Gastroesophageal sphincter (tissue), 4 donors: Measurements from ENCODE around the gene LIPG. TPM values are rescaled to one million over a fixed set of nuclear protein-coding genes. Genes with fewer than 3 reads are reported as not detected.
"Not testable (repeated sequence)": the region's sequence is repeated elsewhere in the genome, so short reads cannot be mapped to it uniquely, and the experiment has no call there.

Experiments
- ATAC-seq: fragments of 150-250 bp; one replicate; pipeline ENCODE4 v1.9.1; 2016; ENCODE audit warnings: mild to moderate bottlenecking, moderate library complexity
- H3K27ac ChIP-seq, 4 donors: fragments of 200-600 bp; sonication (generic) in 3 of 4; 1 replicate in 3 of 4; 2 replicates in 1 of 4; pipeline ENCODE4 v1.5.1; 2016 to 2019
- H3K27me3 ChIP-seq: fragments of 200-600 bp; sonication (generic); one replicate; pipeline ENCODE4 v1.5.1; 2019
- H3K36me3 ChIP-seq, 2 donors: fragments of 200-600 bp; sonication (generic); one replicate each; pipeline ENCODE4 v1.5.1; 2019; ENCODE audit warnings: control low read depth in 1 of 2
- H3K4me1 ChIP-seq, 3 donors: fragments of 200-600 bp; sonication (generic); 1 replicate in 2 of 3; 2 replicates in 1 of 3; pipeline ENCODE4 v1.5.1; 2016 to 2019; ENCODE audit warnings: control low read depth in 2 of 3
- H3K4me3 ChIP-seq, 2 donors: fragments of 200-600 bp; sonication (generic); one replicate each; pipeline ENCODE4 v1.5.1; 2019; ENCODE audit warnings: mild to moderate bottlenecking in 1 of 2, moderate library complexity in 1 of 2
- H3K9me3 ChIP-seq, 3 donors: fragments of 200-600 bp; sonication (generic); one replicate each; pipeline ENCODE4 v1.5.1; 2017 to 2019; ENCODE audit warnings: control low read depth in 2 of 3
- EP300 ChIP-seq: sonication (generic); formaldehyde crosslinking; IDR thresholded peaks from one replicate; pipeline ENCODE4 v1.6.1; 2017; ENCODE audit warnings: antibody characterized with exemption, mild to moderate bottlenecking
- POLR2A ChIP-seq, 2 donors: fragments of 450-650 bp; IDR thresholded peaks; one replicate each; pipeline ENCODE4 v1.6.1; 2017; ENCODE audit warnings: antibody characterized with exemption in 2 of 2, mild to moderate bottlenecking in 2 of 2, moderate library complexity in 1 of 2
- POLR2AphosphoS5 ChIP-seq: sonication (generic); formaldehyde crosslinking; IDR thresholded peaks from one replicate; pipeline ENCODE4 v1.6.1; 2017; ENCODE audit warnings: antibody characterized with exemption
- WGBS, 2 donors: methylation state at CpG; one replicate each; pipeline ENCODE4 v1.1.5; 2018; ENCODE audit warnings: low coverage in 1 of 2; 5-methylcytosine and 5-hydroxymethylcytosine counted together
- total RNA-seq, 4 donors: library from RNA; depleted of rRNA; stranded (reverse); fragments of >200 nt; gene quantifications; one replicate each; pipeline ENCODE4 v1.1.0, GENCODE V29; 2016
- TF ChIP-seq, protein P1 (sequence below), 4 experiments: fragments of 200-600 bp in 2 of 4; fragments of 450-650 bp in 2 of 4; sonication (generic) in 1 of 4; IDR thresholded peaks; one replicate each; pipeline ENCODE4 v1.5.1; 2017 to 2019; ENCODE audit warnings: antibody characterized with exemption in 4 of 4, mild to moderate bottlenecking in 2 of 4, moderate library complexity in 2 of 4

Gene LIPG
- total RNA-seq, 4 donors from 2014 or later = 0.12 to 12.4 (median 0.46) TPM

- H3K4me1 ChIP-seq = peaks cover 0 to 5% (median 4%) of the 10 kb centered on the region in 3 donors
- peaks cover 34% of the 10 kb centered on the region for H3K27me3 ChIP-seq
- 81 to 90% methylated on average over 4 of the region's 4 CpGs for WGBS, 2 donors
- no peak for TF ChIP-seq POLR2A (IDR thresholded peaks at IDR 0.05)
- no peak for TF ChIP-seq POLR2AphosphoS5
- TF ChIP-seq EP300 = no peak
- TF ChIP-seq, protein P1, sequence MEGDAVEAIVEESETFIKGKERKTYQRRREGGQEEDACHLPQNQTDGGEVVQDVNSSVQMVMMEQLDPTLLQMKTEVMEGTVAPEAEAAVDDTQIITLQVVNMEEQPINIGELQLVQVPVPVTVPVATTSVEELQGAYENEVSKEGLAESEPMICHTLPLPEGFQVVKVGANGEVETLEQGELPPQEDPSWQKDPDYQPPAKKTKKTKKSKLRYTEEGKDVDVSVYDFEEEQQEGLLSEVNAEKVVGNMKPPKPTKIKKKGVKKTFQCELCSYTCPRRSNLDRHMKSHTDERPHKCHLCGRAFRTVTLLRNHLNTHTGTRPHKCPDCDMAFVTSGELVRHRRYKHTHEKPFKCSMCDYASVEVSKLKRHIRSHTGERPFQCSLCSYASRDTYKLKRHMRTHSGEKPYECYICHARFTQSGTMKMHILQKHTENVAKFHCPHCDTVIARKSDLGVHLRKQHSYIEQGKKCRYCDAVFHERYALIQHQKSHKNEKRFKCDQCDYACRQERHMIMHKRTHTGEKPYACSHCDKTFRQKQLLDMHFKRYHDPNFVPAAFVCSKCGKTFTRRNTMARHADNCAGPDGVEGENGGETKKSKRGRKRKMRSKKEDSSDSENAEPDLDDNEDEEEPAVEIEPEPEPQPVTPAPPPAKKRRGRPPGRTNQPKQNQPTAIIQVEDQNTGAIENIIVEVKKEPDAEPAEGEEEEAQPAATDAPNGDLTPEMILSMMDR (IDR thresholded peaks at IDR 0.05) = no peak
- no peaks in the 10 kb centered on the region for H3K9me3 ChIP-seq
- H3K4me3 ChIP-seq = no peak overlapping the region
- no peaks in the 10 kb centered on the region for H3K36me3 ChIP-seq
- no peak overlapping the region for H3K27ac ChIP-seq
- ATAC-seq = no peak
These were observed 6.2 kb upstream of the LIPG start for GRCh38 chr18:49555641-49556040.

DNA sequence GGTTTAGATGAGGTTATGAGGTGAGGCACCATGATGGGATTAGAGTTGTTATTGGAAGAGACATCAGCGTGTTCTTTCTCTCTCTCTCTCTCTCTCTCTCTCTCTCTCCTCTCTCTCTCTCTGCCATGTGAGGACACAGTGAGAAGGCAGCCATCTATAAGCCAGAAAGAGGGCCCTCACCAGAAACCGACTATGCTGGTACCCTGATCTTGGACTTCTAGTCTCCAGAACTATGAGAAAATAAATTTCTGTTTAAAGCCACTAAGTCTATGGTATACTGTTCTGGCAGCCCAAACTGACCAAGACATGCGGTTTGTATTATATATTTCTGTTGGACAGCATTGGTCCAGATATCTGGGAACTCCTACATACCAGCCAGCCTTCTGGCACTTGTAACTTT lies 3.5 kb upstream of the LIPG start:
- WGBS, 2 donors = 59 to 84% methylated on average over 3 of the region's 3 CpGs
- TF ChIP-seq, protein P1 (IDR thresholded peaks at IDR 0.05) = no peak
- no peak for TF ChIP-seq POLR2AphosphoS5
- TF ChIP-seq POLR2A (IDR thresholded peaks at IDR 0.05) = no peak
- TF ChIP-seq EP300 = no peak
- Histone ChIP-seq H3K9me3 (no peaks in the 10 kb centered on the region), H3K36me3 (no peaks in the 10 kb centered on the region), H3K4me1 (peaks cover 0 to 33% (median 24%) of the 10 kb centered on the region in 3 donors), H3K27ac (no peak overlapping the region), H3K4me3 (no peak overlapping the region), H3K27me3 (peaks cover 56% of the 10 kb centered on the region)
- no peak for ATAC-seq

GRCh38 chr18:49559326-49559931 lies 2.4 kb upstream of the LIPG start:
- WGBS, 2 donors = 75 to 79% methylated on average over 13 to 16 of the region's 16 CpGs
- H3K27me3 ChIP-seq = peaks cover 59% of the 10 kb centered on the region
- H3K9me3 ChIP-seq, H3K36me3 ChIP-seq, ATAC-seq, H3K4me3 ChIP-seq, H3K27ac ChIP-seq: not testable (repeated sequence)
- H3K4me1 ChIP-seq = peaks cover 0 to 33% (median 24%) of the 10 kb centered on the region in 3 donors
- TF ChIP-seq, protein P1 (IDR thresholded peaks at IDR 0.05) = peak in 3 of 4 experiments; percentile 44 to 59 (median 52)

DNA sequence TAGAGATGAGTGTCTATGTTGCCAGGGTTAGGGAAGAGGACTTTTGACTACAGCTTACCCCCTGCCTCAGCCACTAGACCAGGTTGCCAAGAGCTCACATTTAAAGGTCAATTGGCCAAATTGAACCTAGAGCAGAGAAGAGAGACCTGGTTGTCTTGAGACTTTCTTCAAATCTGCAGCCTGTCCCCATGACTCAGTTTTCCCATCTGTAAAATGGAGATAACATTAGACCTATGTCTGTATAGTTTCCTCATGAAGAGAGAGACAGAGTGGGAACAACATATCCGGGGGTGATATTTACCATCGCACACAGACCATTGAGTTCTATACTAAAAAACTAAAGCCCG lies 1.6 kb upstream of the LIPG start:
- Histone ChIP-seq H3K9me3 (no peaks in the 10 kb centered on the region), H3K27ac (no peak overlapping the region), H3K36me3 (no peaks in the 10 kb centered on the region), H3K4me1 (peaks cover 0 to 33% (median 24%) of the 10 kb centered on the region in 3 donors), H3K4me3 (peak overlapping the region in 1 of 2 donors; percentile 46), H3K27me3 (peaks cover 66% of the 10 kb centered on the region)
- no peak for TF ChIP-seq POLR2AphosphoS5
- no peak for TF ChIP-seq EP300
- TF ChIP-seq, protein P1 (IDR thresholded peaks at IDR 0.05) = no peak
- TF ChIP-seq POLR2A (IDR thresholded peaks at IDR 0.05) = no peak
- no peak for ATAC-seq
- WGBS, 2 donors = 0% methylated on average over 1 of the region's 3 CpGs; no CpG with 5 or more reads in 1 of the 2 donors

GRCh38 chr18:49560624-49561288 lies 1.1 kb upstream of the LIPG start:
- ATAC-seq = peak; percentile 4
- no peaks in the 10 kb centered on the region for H3K36me3 ChIP-seq
- H3K27ac ChIP-seq = no peak overlapping the region
- TF ChIP-seq, protein P1 (IDR thresholded peaks at IDR 0.05) = no peak
- TF ChIP-seq POLR2AphosphoS5 = no peak
- no peak for TF ChIP-seq EP300
- no peak for TF ChIP-seq POLR2A (IDR thresholded peaks at IDR 0.05)
- H3K9me3 ChIP-seq = no peaks in the 10 kb centered on the region
- WGBS, 2 donors = 1% methylated on average over 9 of the region's 46 CpGs; no CpG with 5 or more reads in 1 of the 2 donors
- peaks cover 71% of the 10 kb centered on the region for H3K27me3 ChIP-seq
- H3K4me1 ChIP-seq = peaks cover 0 to 33% (median 24%) of the 10 kb centered on the region in 3 donors
- H3K4me3 ChIP-seq = peak overlapping the region in 1 of 2 donors; percentile 46
